Ascending aorta (tissue), 2 donors: ENCODE data around the gene GALNT12. TPM values are rescaled to one million over a fixed set of nuclear protein-coding genes. Genes with fewer than 3 reads are reported as not detected.

Source experiments
- DNase-seq, 2 donors: peaks; one replicate each; pipeline ENCODE4 v3.0.0-alpha.2; 2019; ENCODE audit warnings: low spot score in 2 of 2
- H3K27ac ChIP-seq, 2 donors: fragments of 200-600 bp; sonication (generic); one replicate each; pipeline ENCODE4 v1.5.1; 2016 to 2017; ENCODE audit warnings: mild to moderate bottlenecking in 1 of 2
- H3K27me3 ChIP-seq: fragments of 200-600 bp; sonication (generic); one replicate; pipeline ENCODE4 v1.5.1; 2017
- H3K36me3 ChIP-seq, 2 donors: fragments of 200-600 bp; sonication (generic); one replicate each; pipeline ENCODE4 v1.5.1; 2016
- H3K4me1 ChIP-seq, 2 donors: fragments of 200-600 bp; sonication (generic); one replicate each; pipeline ENCODE4 v1.5.1; 2016 to 2017; ENCODE audit warnings: mild to moderate bottlenecking in 1 of 2
- H3K4me3 ChIP-seq, 2 donors: fragments of 200-600 bp; sonication (generic); one replicate each; pipeline ENCODE4 v1.5.1; 2016 to 2017; ENCODE audit warnings: mild to moderate bottlenecking in 1 of 2
- H3K9me3 ChIP-seq, 2 donors: fragments of 200-600 bp; sonication (generic); one replicate each; pipeline ENCODE4 v1.5.1; 2016
- CTCF ChIP-seq, 3 experiments: fragments of 200-600 bp in 2 of 3; fragments of 450-650 bp in 1 of 3; sonication (generic) in 2 of 3; IDR thresholded peaks; one replicate each; pipeline ENCODE4 v1.5.1; 2016 to 2019; ENCODE audit warnings: antibody characterized with exemption in 3 of 3, mild to moderate bottlenecking in 1 of 3, moderate library complexity in 1 of 3
- intact Hi-C: fragments of 100-400 bp; cut with DNase I; formaldehyde crosslinking; loops from one replicate; pipeline ENCODE4 v1.15.1; 2023
- total RNA-seq: library from RNA; depleted of rRNA; stranded (reverse); fragments of >200 nt; gene quantifications from one replicate; pipeline ENCODE4 v1.1.0, GENCODE V29; 2016

GALNT12 gene
- total RNA-seq, 1 donor from 2014 or later, result 0.53 TPM

- TF ChIP-seq CTCF (IDR thresholded peaks at IDR 0.05), result no peak
- H3K4me1 ChIP-seq, result peaks cover 0 to 18% of the 10 kb centered on the region in 2 donors
- DNase-seq, result peak in 1 of 2 donors; percentile 59
- H3K27ac ChIP-seq, result peak overlapping the region in 1 of 2 donors; percentile 54
- intact Hi-C loops, result loop anchor here (5.0 to 10.0 kb wide), 6 partner anchors 538 to 1632 kb away; partner anchors contain the start of genes ANP32B, ERP44, INVS and MSANTD3
- H3K9me3 ChIP-seq, result no peaks in the 10 kb centered on the region
- no peaks in the 10 kb centered on the region for H3K36me3 ChIP-seq
- H3K4me3 ChIP-seq, result peak overlapping the region; percentile 72
- no peaks in the 10 kb centered on the region for H3K27me3 ChIP-seq
Observed at GRCh38 chr9:98795295-98795955, 12.0 kb upstream of the GALNT12 start.

GRCh38 chr9:98795970-98796363 is 11.5 kb upstream of the GALNT12 start:
- H3K27ac ChIP-seq, result peak overlapping the region; percentile 43 to 54
- no peak for DNase-seq
- peak overlapping the region; percentile 72 for H3K4me3 ChIP-seq
- H3K9me3 ChIP-seq, result no peaks in the 10 kb centered on the region
- peaks cover 0 to 13% of the 10 kb centered on the region in 2 donors for H3K4me1 ChIP-seq
- H3K27me3 ChIP-seq, result no peaks in the 10 kb centered on the region
- no peaks in the 10 kb centered on the region for H3K36me3 ChIP-seq
- intact Hi-C loops, result loop anchor here (2.0 to 10.0 kb wide), 7 partner anchors 193 to 1631 kb away; partner anchors contain the start of genes ANP32B, ERP44, INVS and MSANTD3
- TF ChIP-seq CTCF (IDR thresholded peaks at IDR 0.05), result no peak

- intact Hi-C loops, result loop anchor here (2.0 to 10.0 kb wide), 7 partner anchors 192 to 1631 kb away; partner anchors contain the start of genes ANP32B, ERP44, INVS and MSANTD3
Observed at GRCh38 chr9:98796364-98797101, 10.9 kb upstream of the GALNT12 start, which contains the start of gene ANKS6. Gene ANKS6 (minus strand): TSS chr9:98796555. CDS start chr9:98796491, 64 bp downstream.

GRCh38 chr9:98797491-98797890 is 10.0 kb upstream of the GALNT12 start:
- Histone ChIP-seq H3K4me1 (peaks cover 0 to 9% of the 10 kb centered on the region in 2 donors), H3K27ac (no peak overlapping the region), H3K9me3 (no peaks in the 10 kb centered on the region), H3K36me3 (no peaks in the 10 kb centered on the region), H3K27me3 (no peaks in the 10 kb centered on the region), H3K4me3 (no peak overlapping the region)
- TF ChIP-seq CTCF (IDR thresholded peaks at IDR 0.05), result no peak
- no peak for DNase-seq
- intact Hi-C loops, result loop anchor here (2.0 to 10.0 kb wide), 7 partner anchors 191 to 1630 kb away; partner anchors contain the start of genes ANP32B, ERP44, INVS and MSANTD3

More at GRCh38 chr9:98796364-98797101, 10.9 kb upstream of the GALNT12 start, which contains the start of gene ANKS6:
- Histone ChIP-seq H3K27me3 (no peaks in the 10 kb centered on the region), H3K9me3 (no peaks in the 10 kb centered on the region), H3K36me3 (no peaks in the 10 kb centered on the region), H3K4me1 (peaks cover 0 to 10% of the 10 kb centered on the region in 2 donors), H3K27ac (peak within 1 kb of the TSS; percentile 67 to 70), H3K4me3 (peak within 1 kb of the TSS; percentile 72)
- peak; percentile 19 to 89 for DNase-seq
- TF ChIP-seq CTCF (IDR thresholded peaks at IDR 0.05), result peak in 1 of 3 experiments; percentile 79

GRCh38 chr9:98798254-98798653 is 9.2 kb upstream of the GALNT12 start:
- Histone ChIP-seq H3K9me3 (no peaks in the 10 kb centered on the region), H3K36me3 (no peaks in the 10 kb centered on the region), H3K27me3 (no peaks in the 10 kb centered on the region), H3K4me1 (peaks cover 0 to 9% of the 10 kb centered on the region in 2 donors), H3K27ac (no peak overlapping the region), H3K4me3 (no peak overlapping the region)
- no peak for TF ChIP-seq CTCF (IDR thresholded peaks at IDR 0.05)
- DNase-seq, result no peak
- intact Hi-C loops, result loop anchor here (5.0 to 10.0 kb wide), 6 partner anchors 541 to 1629 kb away; partner anchors contain the start of genes ANP32B, ERP44, INVS and MSANTD3
